ENCODE data around the gene NDUFAF8.

DNA sequence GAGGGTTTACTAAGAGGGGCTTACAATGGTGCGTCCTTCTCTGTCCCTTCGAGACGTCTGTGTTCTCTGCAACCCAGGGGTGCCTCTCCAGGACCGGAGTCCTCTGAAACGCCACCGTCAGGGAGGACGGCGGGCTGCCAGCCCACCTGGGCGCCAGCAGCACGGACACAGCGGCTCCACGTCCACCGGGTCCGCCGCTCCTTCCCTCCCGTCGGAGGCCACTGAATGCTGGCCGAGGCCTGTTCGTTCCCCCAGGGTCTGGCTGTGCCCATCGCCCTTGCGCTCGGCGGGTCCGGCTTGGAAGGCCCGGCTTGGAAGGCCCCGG, 666 bp upstream of the NDUFAF8 start:
- TF ChIP-seq POLR2A (IDR thresholded peaks at IDR 0.05; ENCODE audit: borderline replicate concordance, extremely low read depth, insufficient read depth, insufficient read length), result no peak
- TF ChIP-seq, protein P1, sequence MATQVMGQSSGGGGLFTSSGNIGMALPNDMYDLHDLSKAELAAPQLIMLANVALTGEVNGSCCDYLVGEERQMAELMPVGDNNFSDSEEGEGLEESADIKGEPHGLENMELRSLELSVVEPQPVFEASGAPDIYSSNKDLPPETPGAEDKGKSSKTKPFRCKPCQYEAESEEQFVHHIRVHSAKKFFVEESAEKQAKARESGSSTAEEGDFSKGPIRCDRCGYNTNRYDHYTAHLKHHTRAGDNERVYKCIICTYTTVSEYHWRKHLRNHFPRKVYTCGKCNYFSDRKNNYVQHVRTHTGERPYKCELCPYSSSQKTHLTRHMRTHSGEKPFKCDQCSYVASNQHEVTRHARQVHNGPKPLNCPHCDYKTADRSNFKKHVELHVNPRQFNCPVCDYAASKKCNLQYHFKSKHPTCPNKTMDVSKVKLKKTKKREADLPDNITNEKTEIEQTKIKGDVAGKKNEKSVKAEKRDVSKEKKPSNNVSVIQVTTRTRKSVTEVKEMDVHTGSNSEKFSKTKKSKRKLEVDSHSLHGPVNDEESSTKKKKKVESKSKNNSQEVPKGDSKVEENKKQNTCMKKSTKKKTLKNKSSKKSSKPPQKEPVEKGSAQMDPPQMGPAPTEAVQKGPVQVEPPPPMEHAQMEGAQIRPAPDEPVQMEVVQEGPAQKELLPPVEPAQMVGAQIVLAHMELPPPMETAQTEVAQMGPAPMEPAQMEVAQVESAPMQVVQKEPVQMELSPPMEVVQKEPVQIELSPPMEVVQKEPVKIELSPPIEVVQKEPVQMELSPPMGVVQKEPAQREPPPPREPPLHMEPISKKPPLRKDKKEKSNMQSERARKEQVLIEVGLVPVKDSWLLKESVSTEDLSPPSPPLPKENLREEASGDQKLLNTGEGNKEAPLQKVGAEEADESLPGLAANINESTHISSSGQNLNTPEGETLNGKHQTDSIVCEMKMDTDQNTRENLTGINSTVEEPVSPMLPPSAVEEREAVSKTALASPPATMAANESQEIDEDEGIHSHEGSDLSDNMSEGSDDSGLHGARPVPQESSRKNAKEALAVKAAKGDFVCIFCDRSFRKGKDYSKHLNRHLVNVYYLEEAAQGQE (IDR thresholded peaks at IDR 0.05; ENCODE audit: low read depth), result no peak
- TF ChIP-seq, protein P2, sequence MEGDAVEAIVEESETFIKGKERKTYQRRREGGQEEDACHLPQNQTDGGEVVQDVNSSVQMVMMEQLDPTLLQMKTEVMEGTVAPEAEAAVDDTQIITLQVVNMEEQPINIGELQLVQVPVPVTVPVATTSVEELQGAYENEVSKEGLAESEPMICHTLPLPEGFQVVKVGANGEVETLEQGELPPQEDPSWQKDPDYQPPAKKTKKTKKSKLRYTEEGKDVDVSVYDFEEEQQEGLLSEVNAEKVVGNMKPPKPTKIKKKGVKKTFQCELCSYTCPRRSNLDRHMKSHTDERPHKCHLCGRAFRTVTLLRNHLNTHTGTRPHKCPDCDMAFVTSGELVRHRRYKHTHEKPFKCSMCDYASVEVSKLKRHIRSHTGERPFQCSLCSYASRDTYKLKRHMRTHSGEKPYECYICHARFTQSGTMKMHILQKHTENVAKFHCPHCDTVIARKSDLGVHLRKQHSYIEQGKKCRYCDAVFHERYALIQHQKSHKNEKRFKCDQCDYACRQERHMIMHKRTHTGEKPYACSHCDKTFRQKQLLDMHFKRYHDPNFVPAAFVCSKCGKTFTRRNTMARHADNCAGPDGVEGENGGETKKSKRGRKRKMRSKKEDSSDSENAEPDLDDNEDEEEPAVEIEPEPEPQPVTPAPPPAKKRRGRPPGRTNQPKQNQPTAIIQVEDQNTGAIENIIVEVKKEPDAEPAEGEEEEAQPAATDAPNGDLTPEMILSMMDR (IDR thresholded peaks at IDR 0.05 in 2 of 3, conservative IDR thresholded peaks at IDR 0.05 in 1 of 3; ENCODE audit: borderline replicate concordance in 1 of 3, insufficient read depth in 1 of 3, low read depth in 2 of 3, low read length in 2 of 3), result no peak
- TF ChIP-seq SIN3A (IDR thresholded peaks at IDR 0.05; ENCODE audit: low read depth), result no peak
- TF ChIP-seq EZH2 (IDR thresholded peaks at IDR 0.05), result no peak
- no peak for TF ChIP-seq EGR1 (IDR thresholded peaks at IDR 0.05; ENCODE audit: low read depth)
- TF ChIP-seq, protein P3, sequence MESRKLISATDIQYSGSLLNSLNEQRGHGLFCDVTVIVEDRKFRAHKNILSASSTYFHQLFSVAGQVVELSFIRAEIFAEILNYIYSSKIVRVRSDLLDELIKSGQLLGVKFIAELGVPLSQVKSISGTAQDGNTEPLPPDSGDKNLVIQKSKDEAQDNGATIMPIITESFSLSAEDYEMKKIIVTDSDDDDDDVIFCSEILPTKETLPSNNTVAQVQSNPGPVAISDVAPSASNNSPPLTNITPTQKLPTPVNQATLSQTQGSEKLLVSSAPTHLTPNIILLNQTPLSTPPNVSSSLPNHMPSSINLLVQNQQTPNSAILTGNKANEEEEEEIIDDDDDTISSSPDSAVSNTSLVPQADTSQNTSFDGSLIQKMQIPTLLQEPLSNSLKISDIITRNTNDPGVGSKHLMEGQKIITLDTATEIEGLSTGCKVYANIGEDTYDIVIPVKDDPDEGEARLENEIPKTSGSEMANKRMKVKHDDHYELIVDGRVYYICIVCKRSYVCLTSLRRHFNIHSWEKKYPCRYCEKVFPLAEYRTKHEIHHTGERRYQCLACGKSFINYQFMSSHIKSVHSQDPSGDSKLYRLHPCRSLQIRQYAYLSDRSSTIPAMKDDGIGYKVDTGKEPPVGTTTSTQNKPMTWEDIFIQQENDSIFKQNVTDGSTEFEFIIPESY (IDR thresholded peaks at IDR 0.05; ENCODE audit: extremely low read depth, insufficient replicate concordance, low read length), result no peak

All from HCT116 (cell line).